ENCODE results near the gene RNASE1.

Gene RNASE1

GRCh38 chr14:20799892-20800544, 2.6 kb downstream of the RNASE1 start:
- Histone ChIP-seq H3K4me3 (ENCODE audit: low read depth, low read length) (no peak overlapping the region), H3K36me3 (replicated peaks) (no peaks in the 10 kb centered on the region), H3K27ac (no peak overlapping the region), H3K27me3 (replicated peaks) (no peaks in the 10 kb centered on the region)
- in situ Hi-C loops (cut with HindIII; ENCODE audit: low pct_ligation_motif_present, low sequenced_read_pairs) = no loop called here
- no peak for TF ChIP-seq CTCF (IDR thresholded peaks at IDR 0.05; ENCODE audit: low read depth, low read length, missing control alignments)
- no peak for DNase-seq

DNA sequence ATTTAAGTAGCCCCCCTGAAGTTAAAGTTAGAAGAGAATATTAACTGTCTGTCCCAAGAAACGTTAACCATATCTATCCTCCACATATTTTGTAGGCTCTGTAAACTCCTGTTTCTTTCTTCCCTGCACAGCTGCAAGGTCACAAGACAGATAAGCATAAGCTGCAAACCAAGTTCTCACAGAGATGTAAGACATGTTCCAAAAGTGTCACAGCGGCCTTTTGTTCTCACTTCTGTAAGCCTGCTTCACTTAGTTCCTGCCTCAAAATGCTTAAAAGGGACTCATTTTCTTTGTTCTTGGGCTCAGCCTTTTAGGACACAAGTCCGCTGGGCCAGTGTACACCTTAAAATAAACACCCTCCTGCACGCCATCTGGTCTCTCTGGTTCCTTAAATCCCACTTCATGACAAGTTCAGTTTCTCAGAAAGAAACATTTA, 3.2 kb downstream of the RNASE1 start:
- Histone ChIP-seq H3K36me3 (replicated peaks) (no peaks in the 10 kb centered on the region), H3K4me3 (ENCODE audit: low read depth, low read length) (no peak overlapping the region), H3K27ac (no peak overlapping the region), H3K27me3 (replicated peaks) (no peaks in the 10 kb centered on the region)
- TF ChIP-seq CTCF (IDR thresholded peaks at IDR 0.05; ENCODE audit: low read depth, low read length, missing control alignments) = no peak
- no peak for DNase-seq
- in situ Hi-C loops (cut with HindIII; ENCODE audit: low pct_ligation_motif_present, low sequenced_read_pairs) = no loop called here

GRCh38 chr14:20798932-20799331, 3.7 kb downstream of the RNASE1 start:
- Histone ChIP-seq H3K27me3 (replicated peaks) (no peaks in the 10 kb centered on the region), H3K36me3 (replicated peaks) (no peaks in the 10 kb centered on the region), H3K4me3 (ENCODE audit: low read depth, low read length) (no peak overlapping the region), H3K27ac (no peak overlapping the region)
- DNase-seq = no peak
- in situ Hi-C loops (cut with HindIII; ENCODE audit: low pct_ligation_motif_present, low sequenced_read_pairs) = no loop called here
- TF ChIP-seq CTCF (IDR thresholded peaks at IDR 0.05; ENCODE audit: low read depth, low read length, missing control alignments) = no peak

GRCh38 chr14:20798318-20798717, 4.3 kb downstream of the RNASE1 start:
- in situ Hi-C loops (cut with HindIII; ENCODE audit: low pct_ligation_motif_present, low sequenced_read_pairs) = no loop called here
- Histone ChIP-seq H3K27me3 (replicated peaks) (no peaks in the 10 kb centered on the region), H3K4me3 (ENCODE audit: low read depth, low read length) (no peak overlapping the region), H3K27ac (no peak overlapping the region), H3K36me3 (replicated peaks) (no peaks in the 10 kb centered on the region)
- no peak for TF ChIP-seq CTCF (IDR thresholded peaks at IDR 0.05; ENCODE audit: low read depth, low read length, missing control alignments)
- no peak for DNase-seq

- no peak overlapping the region for H3K4me3 ChIP-seq (ENCODE audit: low read depth, low read length)
- in situ Hi-C loops (cut with HindIII; ENCODE audit: low pct_ligation_motif_present, low sequenced_read_pairs) = no loop called here
- no peaks in the 10 kb centered on the region for H3K27me3 ChIP-seq (replicated peaks)
- H3K27ac ChIP-seq = no peak overlapping the region
- no peak for TF ChIP-seq CTCF (IDR thresholded peaks at IDR 0.05; ENCODE audit: low read depth, low read length, missing control alignments)
- H3K36me3 ChIP-seq (replicated peaks) = no peaks in the 10 kb centered on the region
- DNase-seq = no peak
These were observed 5.5 kb downstream of the RNASE1 start for GRCh38 chr14:20797164-20797563.

Data from brain microvascular endothelial cell (primary cell).